K562 (cell line): Measurements from ENCODE around the gene MOB4. TPM values are rescaled to one million over a fixed set of nuclear protein-coding genes. Genes with fewer than 3 reads are reported as not detected.
A peak's percentile ranks its signal among the peaks of the same experiment; 100 is the strongest.

Source experiments
- ATF3 ChIP-seq, 2 experiments: fragments of 450-650 bp in 1 of 2; sonication (generic) in 1 of 2; formaldehyde crosslinking in 1 of 2; IDR thresholded peaks in 1 of 2; conservative IDR thresholded peaks in 1 of 2; 2 replicates each; pipeline versions ENCODE4 v1.6.1 to v1.8.1; 2016 to 2023; ENCODE audit warnings: mild to moderate bottlenecking in 2 of 2, moderate library complexity in 2 of 2, inconsistent platforms in 1 of 2, missing genetic modification reagents in 1 of 2
- BRD9 ChIP-seq: fragments of 450-650 bp; IDR thresholded peaks from 2 replicates; pipeline ENCODE4 v1.6.1; 2018; ENCODE audit warnings: low read depth; ENCODE audit not compliant: partially characterized antibody
- DPF2 ChIP-seq: fragments of 450-650 bp; IDR thresholded peaks from 2 replicates; pipeline ENCODE4 v1.6.1; 2016
- HMG20A ChIP-seq: fragments of 450-650 bp; formaldehyde crosslinking; conservative IDR thresholded peaks from 2 replicates; pipeline ENCODE4 v1.4.0; 2020; ENCODE audit warnings: mild to moderate bottlenecking, mixed read lengths
- L3MBTL2 ChIP-seq: fragments of 450-650 bp; IDR thresholded peaks from 2 replicates; pipeline ENCODE4 v1.6.1; 2016; ENCODE audit warnings: mild to moderate bottlenecking, moderate library complexity
- MAX ChIP-seq: sonication (generic); formaldehyde crosslinking; IDR thresholded peaks from 2 replicates; pipeline ENCODE4 v1.9.0; 2022; ENCODE audit warnings: mild to moderate bottlenecking, missing genetic modification reagents
- MCM2 ChIP-seq: fragments of 450-650 bp; IDR thresholded peaks from 2 replicates; pipeline ENCODE4 v1.6.1; 2017; ENCODE audit warnings: low read depth, mild to moderate bottlenecking
- MNT ChIP-seq, 2 experiments: fragments of 450-650 bp; conservative IDR thresholded peaks; 2 replicates each; pipeline ENCODE4 v1.6.1; 2017; ENCODE audit warnings: mild to moderate bottlenecking in 2 of 2, moderate library complexity in 2 of 2
- MTA3 ChIP-seq: fragments of 450-650 bp; formaldehyde crosslinking; IDR thresholded peaks from 2 replicates; pipeline ENCODE4 v1.6.1; 2017; ENCODE audit warnings: mild to moderate bottlenecking, borderline replicate concordance
- MXD1 ChIP-seq: fragments of 250-450 bp; sonication (Bioruptor Pico); IDR thresholded peaks from 2 replicates; pipeline ENCODE4 v1.8.0; 2021; ENCODE audit warnings: borderline replicate concordance, mild to moderate bottlenecking, moderate library complexity; ENCODE audit not compliant: poor library complexity, severe bottlenecking
- NBN ChIP-seq: fragments of 450-650 bp; IDR thresholded peaks from 2 replicates; pipeline ENCODE4 v1.6.1; 2016; ENCODE audit warnings: low read depth, mild to moderate bottlenecking
- NCOR1 ChIP-seq: fragments of 450-650 bp; IDR thresholded peaks from 2 replicates; pipeline ENCODE4 v1.6.1; 2016; ENCODE audit warnings: mild to moderate bottlenecking, moderate library complexity
- NR2C2 ChIP-seq, 2 experiments: fragments of 200-800 bp in 1 of 2; sonication (Bioruptor generic) in 1 of 2; sonication (generic) in 1 of 2; formaldehyde crosslinking in 1 of 2; IDR thresholded peaks; 2 replicates each; pipeline versions ENCODE4 v1.6.1 to v1.8.0; 2016 to 2022; ENCODE audit warnings: mild to moderate bottlenecking in 1 of 2, missing compliant biosample characterization in 1 of 2, missing genetic modification characterization in 1 of 2, missing genetic modification reagents in 1 of 2
- NR3C1 ChIP-seq: sonication (generic); formaldehyde crosslinking; IDR thresholded peaks from 2 replicates; pipeline ENCODE4 v1.8.1; 2022; ENCODE audit warnings: missing genetic modification reagents
- PPARD ChIP-seq: fragments of 250-450 bp; sonication (Bioruptor Pico); IDR thresholded peaks from 2 replicates; pipeline ENCODE4 v1.8.0; 2022; ENCODE audit warnings: inconsistent platforms, mild to moderate bottlenecking, moderate library complexity
- RB1 ChIP-seq: fragments of 450-650 bp; IDR thresholded peaks from 2 replicates; pipeline ENCODE4 v1.6.1; 2017; ENCODE audit warnings: low read depth, mild to moderate bottlenecking
- STAG1 ChIP-seq: sonication (generic); formaldehyde crosslinking; IDR thresholded peaks from 2 replicates; pipeline ENCODE4 v1.5.0; 2020; ENCODE audit warnings: missing genetic modification reagents, borderline replicate concordance
- SUPT5H ChIP-seq: fragments of 450-650 bp; IDR thresholded peaks from 2 replicates; pipeline ENCODE4 v1.6.1; 2016
- ZBTB5 ChIP-seq: fragments of 450-650 bp; IDR thresholded peaks from 2 replicates; pipeline ENCODE4 v1.6.1; 2017; ENCODE audit warnings: antibody characterized with exemption
- ZNF274 ChIP-seq: IDR thresholded peaks from 2 replicates; pipeline ENCODE4 v1.6.1; 2011; ENCODE audit warnings: low read depth, mild to moderate bottlenecking, low read length, moderate library complexity, borderline replicate concordance
- ZNF431 ChIP-seq: sonication (generic); formaldehyde crosslinking; IDR thresholded peaks from 2 replicates; pipeline ENCODE4 v1.8.0; 2022; ENCODE audit warnings: mild to moderate bottlenecking, missing genetic modification reagents
- ZSCAN29 ChIP-seq: fragments of 450-650 bp; IDR thresholded peaks from 2 replicates; pipeline ENCODE4 v1.6.1; 2017
- polyA plus RNA-seq, 8 experiments: library from polyadenylated mRNA; depleted of rRNA in 4 of 8; stranded (reverse) in 5 of 8; unstranded in 3 of 8; fragments of >200 nt; fragmentation: Nextera tagmentation in 2 of 8; fragmentation: Illumina TruSeq in 1 of 8; extraction: Ambion mirVana in 2 of 8; extraction: Trizol in 1 of 8; gene quantifications; 2 replicates each; pipeline versions ENCODE4 v1.2.1 to v1.2.3, GENCODE V29; 2011 to 2014; ENCODE audit warnings: inconsistent platforms in 1 of 8, missing spikeins in 1 of 8
- total RNA-seq, 7 experiments: library from RNA; depleted of rRNA in 6 of 7; stranded (reverse); fragments of >200 nt in 6 of 7; fragmentation: Illumina TruSeq in 2 of 7; extraction: Trizol in 2 of 7; gene quantifications; 2 replicates each; pipeline versions ENCODE4 v1.2.1 to v1.2.3, GENCODE V29; 2011 to 2021; ENCODE audit warnings: low replicate concordance in 1 of 7

Gene MOB4
- total and polyA plus RNA-seq, 9 of the 15 experiments (the other 6 are each of a cell fraction or from before 2014, with no cell fraction given) = 13.5 to 30.8 (median 22.2) TPM

- TF ChIP-seq HMG20A (CRISPR knock-in tag) (no peak), MTA3 (0 out of 2 replicates have a peak, but pooled peaks have one; percentile 16), L3MBTL2 (peak; percentile 74), ATF3 (IDR thresholded peaks at IDR 0.05) (peak; percentile 80), ATF3 (CRISPR knock-in tag; conservative IDR thresholded peaks at IDR 0.05) (peak; percentile 61; the same call in 1 of the 2 replicates), NCOR1 (peak; percentile 86), ZBTB5 (peak; percentile 87), MAX (CRISPR knock-in tag) (peak; percentile 89), SUPT5H (peak; percentile 85), ZNF274 (no peak; the same call in 1 of the 2 replicates), RB1 (peak; percentile 96), STAG1 (no peak), NBN (peak; percentile 90), MNT (conservative IDR thresholded peaks at IDR 0.05) (peak; percentile 98 to 99), BRD9 (peak; percentile 1), NR2C2 (CRISPR knock-in tag; IDR thresholded peaks at IDR 0.05) (peak; percentile 91), NR2C2 (tag; IDR thresholded peaks at IDR 0.05) (peak; percentile 98), NR3C1 (CRISPR knock-in tag) (peak; percentile 20; the same call in 1 of the 2 replicates), ZNF431 (CRISPR knock-in tag) (0 out of 2 replicates have a peak, but pooled peaks have one; percentile 34), PPARD (CRISPR knock-in tag) (no peak), ZSCAN29 (peak; percentile 66), MXD1 (peak; percentile 58), DPF2 (peak; percentile 61; the same call in 1 of the 2 replicates), MCM2 (no peak)
Measured at GRCh38 chr2:197499594-197500502, 16.0 kb upstream of the MOB4 start, which contains the start of the genes HSPD1 and HSPE1 (continued).
